ENCODE results near the gene EIF2AK3. TPM values are rescaled to one million over a fixed set of nuclear protein-coding genes. Genes with fewer than 3 reads are reported as not detected.

EIF2AK3 gene
- total and polyA plus RNA-seq, 2 of the 8 experiments (the other 6 are each of a cell fraction or from before 2014, with no cell fraction given) = 5.8 to 22.8 TPM

DNA sequence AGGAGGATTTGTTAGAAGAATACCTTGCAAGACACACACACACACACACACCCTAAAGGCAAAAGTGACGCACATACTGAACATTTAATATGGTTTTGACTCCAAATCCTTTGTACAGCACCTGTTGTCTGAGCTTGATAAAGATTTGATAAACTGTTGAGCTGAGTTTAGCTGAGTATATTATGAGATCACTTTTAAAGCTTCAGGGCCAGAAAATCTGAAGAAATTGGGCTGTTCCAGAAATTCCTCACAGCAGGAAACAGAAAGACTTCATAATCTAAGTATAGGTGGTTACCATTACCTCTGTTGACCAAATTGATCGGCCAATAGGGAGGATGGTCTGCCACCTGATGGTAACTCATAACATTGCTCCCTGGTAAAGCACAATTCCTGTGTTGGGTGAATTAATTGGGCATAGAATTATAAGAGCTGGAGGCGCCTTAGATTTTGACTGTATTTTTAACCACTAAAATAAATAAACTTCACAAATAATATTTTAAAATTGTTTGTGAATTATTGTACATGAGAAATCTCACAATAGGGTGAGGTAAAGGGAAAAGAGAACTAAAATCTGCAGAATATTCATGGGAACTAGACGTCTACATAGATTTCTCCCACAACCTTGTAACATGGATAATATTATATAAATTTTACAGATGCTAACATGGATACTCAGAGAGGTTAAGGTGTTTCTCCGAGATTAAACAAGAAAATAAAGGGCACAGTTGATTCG, 42.4 kb upstream of the EIF2AK3 start:
- H2BK12ac ChIP-seq (ENCODE audit: low read depth, low read length) = no peak overlapping the region
- H3K4me3 ChIP-seq (ENCODE audit: extremely low read depth in 1 of 4, insufficient read depth in 2 of 4, low read depth in 3 of 4, low read length in 4 of 4) = no peak overlapping the region
- H4K5ac ChIP-seq (ENCODE audit: insufficient read length, low read depth, low read length) = no peak overlapping the region
- no peak overlapping the region for H3K4ac ChIP-seq (replicated peaks; ENCODE audit: insufficient read length, low read depth, low read length)
- no peak overlapping the region for H2AFZ ChIP-seq (ENCODE audit: low read length)
- no peaks in the 10 kb centered on the region; a peak in 1 of 7 replicates for H3K4me1 ChIP-seq (replicated peaks in 1 of 4; ENCODE audit: control insufficient read depth in 3 of 4, insufficient read depth in 4 of 4, low read length in 3 of 4)
- peak; percentile 86 to 92 for TF ChIP-seq RAD21 (IDR thresholded peaks at IDR 0.05 in 1 of 2, conservative IDR thresholded peaks at IDR 0.05 in 1 of 2; ENCODE audit: low read depth in 2 of 2, low read length in 2 of 2)
- TF ChIP-seq, protein P1, sequence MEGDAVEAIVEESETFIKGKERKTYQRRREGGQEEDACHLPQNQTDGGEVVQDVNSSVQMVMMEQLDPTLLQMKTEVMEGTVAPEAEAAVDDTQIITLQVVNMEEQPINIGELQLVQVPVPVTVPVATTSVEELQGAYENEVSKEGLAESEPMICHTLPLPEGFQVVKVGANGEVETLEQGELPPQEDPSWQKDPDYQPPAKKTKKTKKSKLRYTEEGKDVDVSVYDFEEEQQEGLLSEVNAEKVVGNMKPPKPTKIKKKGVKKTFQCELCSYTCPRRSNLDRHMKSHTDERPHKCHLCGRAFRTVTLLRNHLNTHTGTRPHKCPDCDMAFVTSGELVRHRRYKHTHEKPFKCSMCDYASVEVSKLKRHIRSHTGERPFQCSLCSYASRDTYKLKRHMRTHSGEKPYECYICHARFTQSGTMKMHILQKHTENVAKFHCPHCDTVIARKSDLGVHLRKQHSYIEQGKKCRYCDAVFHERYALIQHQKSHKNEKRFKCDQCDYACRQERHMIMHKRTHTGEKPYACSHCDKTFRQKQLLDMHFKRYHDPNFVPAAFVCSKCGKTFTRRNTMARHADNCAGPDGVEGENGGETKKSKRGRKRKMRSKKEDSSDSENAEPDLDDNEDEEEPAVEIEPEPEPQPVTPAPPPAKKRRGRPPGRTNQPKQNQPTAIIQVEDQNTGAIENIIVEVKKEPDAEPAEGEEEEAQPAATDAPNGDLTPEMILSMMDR (IDR thresholded peaks at IDR 0.05; ENCODE audit: control extremely low read depth in 1 of 3, insufficient read depth in 1 of 3, low read depth in 1 of 3, low read length in 3 of 3) = peak in 2 of 3 experiments; percentile 76 to 78; a peak in 3 of 4 replicates
- no peak for TF ChIP-seq KDM5A (IDR thresholded peaks at IDR 0.05; ENCODE audit: low read length)
- no peak overlapping the region for H2BK120ac ChIP-seq (replicated peaks; ENCODE audit: low read depth, low read length)
- no peak overlapping the region for H4K8ac ChIP-seq (ENCODE audit: extremely low read depth, insufficient read depth, low read length)
- no peak overlapping the region for H3K23ac ChIP-seq (ENCODE audit: insufficient read length)
- H3K27me3 ChIP-seq (replicated peaks in 1 of 4; ENCODE audit: control insufficient read depth in 3 of 4, extremely low read depth in 1 of 4, insufficient read depth in 3 of 4, low read length in 3 of 4) = no peaks in the 10 kb centered on the region
- H3K79me1 ChIP-seq (ENCODE audit: low read depth, low read length) = no peaks in the 10 kb centered on the region
- no peak overlapping the region for H2BK5ac ChIP-seq (ENCODE audit: low read depth, low read length)
- H3K9ac ChIP-seq (replicated peaks in 1 of 4; ENCODE audit: extremely low read depth in 1 of 4, low read depth in 3 of 4, low read length in 3 of 4) = no peak overlapping the region
- no peak overlapping the region for H2AK5ac ChIP-seq (ENCODE audit: low read depth, low read length)
- no peaks in the 10 kb centered on the region for H3K36me3 ChIP-seq (ENCODE audit: control insufficient read depth in 2 of 4, insufficient read depth in 4 of 4, low read length in 3 of 4)
- H3K18ac ChIP-seq (ENCODE audit: extremely low read depth, low read length) = no peak overlapping the region
- DNase-seq (ENCODE audit: low read depth in 1 of 2, low spot score in 2 of 2) = no peak
- no peak overlapping the region for H2BK15ac ChIP-seq (ENCODE audit: low read length)
- no peak overlapping the region for H3K56ac ChIP-seq (replicated peaks; ENCODE audit: insufficient read length, low read depth, low read length)
- H3K4me2 ChIP-seq (ENCODE audit: insufficient read depth in 1 of 2, low read depth in 2 of 2, low read length in 2 of 2) = no peak overlapping the region
- ChIA-PET CTCF (ENCODE audit: partially characterized antibody) (interaction anchor here (0.6 to 13.6 kb wide), 30 partner anchors 8 to 624 kb away, joined by 3 to 306 read pairs (median 5); partner anchors contain the start of gene RPIA), POLR2A (ENCODE audit: partially characterized antibody) (interaction anchor here (1.0 kb wide), 1 partner anchor 12 kb away, joined by 3 read pairs; no protein-coding TSS in a partner anchor)
- no peak for FAIRE-seq
- no peak overlapping the region for H2BK20ac ChIP-seq (ENCODE audit: low read length)
- no peak overlapping the region for H4K91ac ChIP-seq (replicated peaks; ENCODE audit: insufficient read length, low read length)
- no peak overlapping the region for H3K14ac ChIP-seq (ENCODE audit: insufficient read length)
- WGBS, 2 experiments (ENCODE audit: extremely low coverage in 1 of 2, insufficient coverage in 1 of 2, insufficient read length in 1 of 2, insufficient replicate concordance in 2 of 2, low coverage in 1 of 2, low lambda C conversion rate in 2 of 2, missing lambda C conversion rate in 1 of 2) = 68% methylated on average over 6 of the region's 6 CpGs; no CpG with 5 or more reads in 1 of the 2 experiments
- H3K23me2 ChIP-seq (ENCODE audit: low read depth, low read length) = no peaks in the 10 kb centered on the region
- no peak overlapping the region for H3K27ac ChIP-seq (ENCODE audit: low read depth, low read length)
- no peaks in the 10 kb centered on the region for H3K79me2 ChIP-seq (ENCODE audit: control insufficient read depth in 1 of 2, insufficient read depth in 2 of 2, low read length in 2 of 2)
- no peaks in the 10 kb centered on the region for H3K9me3 ChIP-seq (ENCODE audit: insufficient read depth in 2 of 2, low read depth in 1 of 2, low read length in 1 of 2)
- H4K20me1 ChIP-seq (replicated peaks in 1 of 2; ENCODE audit: control insufficient read depth in 1 of 2, insufficient read depth in 2 of 2, low read length in 2 of 2) = no peaks in the 10 kb centered on the region

All from H1 (cell line).